Measurements from ENCODE around the gene ANP32B.
A peak's percentile ranks its signal among the peaks of the same experiment; 100 is the strongest.

The ANP32B gene

GRCh38 chr9:98034593-98035546, 51.7 kb downstream of the ANP32B start:
- DNase-seq: peak; percentile 91

GRCh38 chr9:98037357-98037756, 54.2 kb downstream of the ANP32B start:
- no peak for DNase-seq

- DNase-seq: peak; percentile 35
These were observed 55.8 kb downstream of the ANP32B start for GRCh38 chr9:98038958-98039357.

GRCh38 chr9:98039607-98040017, 56.5 kb downstream of the ANP32B start:
- DNase-seq: no peak

GRCh38 chr9:98040212-98040611, 57.1 kb downstream of the ANP32B start:
- DNase-seq: no peak

GRCh38 chr9:98043915-98044314, 60.8 kb downstream of the ANP32B start:
- DNase-seq: peak; percentile 41

GRCh38 chr9:98045234-98046179, 62.4 kb downstream of the ANP32B start:
- peak; percentile 95 for DNase-seq

GRCh38 chr9:98046180-98046543, 63.0 kb downstream of the ANP32B start:
- no peak for DNase-seq

GRCh38 chr9:98047002-98047401, 63.9 kb downstream of the ANP32B start:
- peak; percentile 35 for DNase-seq

- peak; percentile 36 for DNase-seq
These were observed 66.3 kb downstream of the ANP32B start for GRCh38 chr9:98049288-98050072.

- DNase-seq: no peak
These were observed 67.2 kb downstream of the ANP32B start for GRCh38 chr9:98050351-98050750.

GRCh38 chr9:98054376-98054951, 71.3 kb downstream of the ANP32B start:
- DNase-seq: no peak

- DNase-seq: peak; percentile 95
These were observed 73.4 kb downstream of the ANP32B start, which contains the start of gene NANS for GRCh38 chr9:98056269-98057137. Gene NANS, plus strand, starts transcription at chr9:98056732. Its CDS starts 77 bp downstream, at chr9:98056809.

GRCh38 chr9:98057138-98057799, 74.1 kb downstream of the ANP32B start:
- peak; percentile 84 for DNase-seq

GRCh38 chr9:98062161-98062560, 79.0 kb downstream of the ANP32B start:
- no peak for DNase-seq

GRCh38 chr9:98064623-98065392, 81.7 kb downstream of the ANP32B start:
- no peak for DNase-seq

Data from OCI-M1 (cell line).